Smooth muscle cell (in vitro differentiated cells): ENCODE data around the gene RELB. TPM values are rescaled to one million over a fixed set of nuclear protein-coding genes. Genes with fewer than 3 reads are reported as not detected.

ENCODE experiments used
- DNase-seq: peaks from one replicate; lab custom pipeline; 2025; ENCODE audit not compliant: unreplicated experiment; lab: John Stamatoyannopoulos, UW
- H2AFZ ChIP-seq: fragments of 200-600 bp; sonication (generic); 2 replicates; pipeline ENCODE4 v1.6.0; 2016; ENCODE audit warnings: antibody characterized with exemption, low read depth, mild to moderate bottlenecking
- H3F3A ChIP-seq: fragments of 200-600 bp; sonication (generic); 2 replicates; pipeline ENCODE4 v1.6.0; 2017; ENCODE audit warnings: antibody characterized with exemption, low read depth
- H3K27ac ChIP-seq: fragments of 200-600 bp; sonication (generic); 2 replicates; pipeline ENCODE4 v1.5.1; 2016; ENCODE audit warnings: low read depth, mild to moderate bottlenecking
- H3K27me3 ChIP-seq: fragments of 200-600 bp; sonication (generic); 2 replicates; pipeline ENCODE4 v1.6.1; 2016; ENCODE audit warnings: low read depth, mild to moderate bottlenecking
- H3K36me3 ChIP-seq: fragments of 200-600 bp; sonication (generic); 2 replicates; pipeline ENCODE4 v1.5.1; 2016; ENCODE audit warnings: low read depth
- H3K4me1 ChIP-seq: fragments of 200-600 bp; sonication (generic); 2 replicates; pipeline ENCODE4 v1.5.1; 2016; ENCODE audit warnings: low read depth
- H3K4me2 ChIP-seq: fragments of 200-600 bp; sonication (generic); 2 replicates; pipeline ENCODE4 v1.6.0; 2016; ENCODE audit warnings: mild to moderate bottlenecking
- H3K4me3 ChIP-seq: fragments of 200-600 bp; sonication (generic); 2 replicates; pipeline ENCODE4 v1.5.1; 2016; ENCODE audit warnings: mild to moderate bottlenecking
- H3K79me2 ChIP-seq: fragments of 200-600 bp; sonication (generic); 2 replicates; pipeline ENCODE4 v1.6.0; 2016; ENCODE audit warnings: low read depth, mild to moderate bottlenecking
- H3K9ac ChIP-seq: fragments of 200-600 bp; sonication (generic); 2 replicates; pipeline ENCODE4 v1.6.0; 2016; ENCODE audit warnings: low read depth
- H3K9me3 ChIP-seq: fragments of 200-600 bp; sonication (generic); replicated peaks from 2 replicates; pipeline ENCODE4 v1.5.1; 2016; ENCODE audit warnings: low read depth
- H4K20me1 ChIP-seq: fragments of 200-600 bp; sonication (generic); 2 replicates; pipeline ENCODE4 v1.6.0; 2016; ENCODE audit warnings: low read depth
- CTCF ChIP-seq: fragments of 200-600 bp; sonication (generic); IDR thresholded peaks from 2 replicates; pipeline ENCODE4 v1.5.1; 2017; ENCODE audit warnings: borderline replicate concordance, mild to moderate bottlenecking, antibody characterized with exemption; ENCODE audit not compliant: insufficient read depth, poor library complexity, severe bottlenecking
- WGBS: methylation state at CpG from one replicate; pipeline ENCODE4 v1.1.7; 2016; ENCODE audit warnings: low lambda C conversion rate; 5-methylcytosine and 5-hydroxymethylcytosine counted together
- polyA plus RNA-seq: library from polyadenylated mRNA; unstranded; fragments of >200 nt; fragmentation: Nextera tagmentation; extraction: Ambion mirVana; gene quantifications from 2 replicates; pipeline ENCODE4 v1.2.1, GENCODE V29; 2016
- total RNA-seq: library from RNA; depleted of rRNA; stranded (reverse); fragments of >200 nt; gene quantifications from 2 replicates; pipeline ENCODE4 v1.2.3, GENCODE V29; 2014

The RELB gene
- total and polyA plus RNA-seq, 2 experiments from 2014 or later, result 11.2 to 27.1 TPM

- TF ChIP-seq CTCF, result peak; percentile 51
- 89% methylated on average over 15 of the region's 15 CpGs for whole genome bisulfite sequencing
- no peak for DNase-seq
- Histone ChIP-seq H2AFZ (no peak overlapping the region), H3K4me2 (no peak overlapping the region), H3K9ac (no peak overlapping the region), H3F3A (no peaks in the 10 kb centered on the region), H3K4me1 (no peaks in the 10 kb centered on the region), H3K79me2 (no peaks in the 10 kb centered on the region), H3K4me3 (no peak overlapping the region), H3K27ac (no peak overlapping the region), H3K36me3 (no peaks in the 10 kb centered on the region), H3K27me3 (no peaks in the 10 kb centered on the region), H3K9me3 (no peaks in the 10 kb centered on the region), H4K20me1 (no peaks in the 10 kb centered on the region)
Measured at GRCh38 chr19:44988896-44989556, 12.2 kb upstream of the RELB start.

GRCh38 chr19:44990459-44990858 lies 10.8 kb upstream of the RELB start:
- TF ChIP-seq CTCF, result no peak
- H4K20me1 ChIP-seq, result no peaks in the 10 kb centered on the region
- H3K4me2 ChIP-seq, result no peak overlapping the region
- H3K4me1 ChIP-seq, result no peaks in the 10 kb centered on the region
- H3K4me3 ChIP-seq, result no peak overlapping the region
- no peaks in the 10 kb centered on the region for H3F3A ChIP-seq
- H2AFZ ChIP-seq, result no peak overlapping the region
- H3K9me3 ChIP-seq, result no peaks in the 10 kb centered on the region
- H3K27me3 ChIP-seq, result no peaks in the 10 kb centered on the region
- no peak overlapping the region for H3K9ac ChIP-seq
- H3K27ac ChIP-seq, result no peak overlapping the region
- 96% methylated on average over 14 of the region's 14 CpGs for WGBS
- no peaks in the 10 kb centered on the region for H3K36me3 ChIP-seq
- no peak for DNase-seq
- H3K79me2 ChIP-seq, result no peaks in the 10 kb centered on the region

- H3K4me1 ChIP-seq, result no peaks in the 10 kb centered on the region
- no peaks in the 10 kb centered on the region for H3K79me2 ChIP-seq
- H3K9me3 ChIP-seq, result no peaks in the 10 kb centered on the region
- 97% methylated on average over 12 of the region's 12 CpGs for WGBS
- no peak for DNase-seq
- H4K20me1 ChIP-seq, result no peaks in the 10 kb centered on the region
- no peaks in the 10 kb centered on the region for H3K27me3 ChIP-seq
- no peak overlapping the region for H2AFZ ChIP-seq
- H3K4me3 ChIP-seq, result no peak overlapping the region
- no peaks in the 10 kb centered on the region for H3F3A ChIP-seq
- H3K36me3 ChIP-seq, result no peaks in the 10 kb centered on the region
- no peak for TF ChIP-seq CTCF
- no peak overlapping the region for H3K27ac ChIP-seq
- no peak overlapping the region for H3K9ac ChIP-seq
- H3K4me2 ChIP-seq, result no peak overlapping the region
Measured at GRCh38 chr19:44990966-44991365, 10.3 kb upstream of the RELB start.
